ENCODE measurements around the gene RTEL1.
A peak's percentile ranks its signal among the peaks of the same experiment; 100 is the strongest.
"Not testable (repeated sequence)": the region's sequence is repeated elsewhere in the genome, so short reads cannot be mapped to it uniquely, and the experiment has no call there.

The RTEL1 gene, protein sequence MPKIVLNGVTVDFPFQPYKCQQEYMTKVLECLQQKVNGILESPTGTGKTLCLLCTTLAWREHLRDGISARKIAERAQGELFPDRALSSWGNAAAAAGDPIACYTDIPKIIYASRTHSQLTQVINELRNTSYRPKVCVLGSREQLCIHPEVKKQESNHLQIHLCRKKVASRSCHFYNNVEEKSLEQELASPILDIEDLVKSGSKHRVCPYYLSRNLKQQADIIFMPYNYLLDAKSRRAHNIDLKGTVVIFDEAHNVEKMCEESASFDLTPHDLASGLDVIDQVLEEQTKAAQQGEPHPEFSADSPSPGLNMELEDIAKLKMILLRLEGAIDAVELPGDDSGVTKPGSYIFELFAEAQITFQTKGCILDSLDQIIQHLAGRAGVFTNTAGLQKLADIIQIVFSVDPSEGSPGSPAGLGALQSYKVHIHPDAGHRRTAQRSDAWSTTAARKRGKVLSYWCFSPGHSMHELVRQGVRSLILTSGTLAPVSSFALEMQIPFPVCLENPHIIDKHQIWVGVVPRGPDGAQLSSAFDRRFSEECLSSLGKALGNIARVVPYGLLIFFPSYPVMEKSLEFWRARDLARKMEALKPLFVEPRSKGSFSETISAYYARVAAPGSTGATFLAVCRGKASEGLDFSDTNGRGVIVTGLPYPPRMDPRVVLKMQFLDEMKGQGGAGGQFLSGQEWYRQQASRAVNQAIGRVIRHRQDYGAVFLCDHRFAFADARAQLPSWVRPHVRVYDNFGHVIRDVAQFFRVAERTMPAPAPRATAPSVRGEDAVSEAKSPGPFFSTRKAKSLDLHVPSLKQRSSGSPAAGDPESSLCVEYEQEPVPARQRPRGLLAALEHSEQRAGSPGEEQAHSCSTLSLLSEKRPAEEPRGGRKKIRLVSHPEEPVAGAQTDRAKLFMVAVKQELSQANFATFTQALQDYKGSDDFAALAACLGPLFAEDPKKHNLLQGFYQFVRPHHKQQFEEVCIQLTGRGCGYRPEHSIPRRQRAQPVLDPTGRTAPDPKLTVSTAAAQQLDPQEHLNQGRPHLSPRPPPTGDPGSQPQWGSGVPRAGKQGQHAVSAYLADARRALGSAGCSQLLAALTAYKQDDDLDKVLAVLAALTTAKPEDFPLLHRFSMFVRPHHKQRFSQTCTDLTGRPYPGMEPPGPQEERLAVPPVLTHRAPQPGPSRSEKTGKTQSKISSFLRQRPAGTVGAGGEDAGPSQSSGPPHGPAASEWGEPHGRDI (N-terminal part only)

GRCh38 chr20:63657937-63658748 is at the start of gene RTEL1:
TSS of gene RTEL1 (plus strand) at chr20:63658312. CDS start at chr20:63659403, 1,091 bp downstream.
- DNase-seq (ENCODE audit: low read depth) = peak; percentile 87

DNA sequence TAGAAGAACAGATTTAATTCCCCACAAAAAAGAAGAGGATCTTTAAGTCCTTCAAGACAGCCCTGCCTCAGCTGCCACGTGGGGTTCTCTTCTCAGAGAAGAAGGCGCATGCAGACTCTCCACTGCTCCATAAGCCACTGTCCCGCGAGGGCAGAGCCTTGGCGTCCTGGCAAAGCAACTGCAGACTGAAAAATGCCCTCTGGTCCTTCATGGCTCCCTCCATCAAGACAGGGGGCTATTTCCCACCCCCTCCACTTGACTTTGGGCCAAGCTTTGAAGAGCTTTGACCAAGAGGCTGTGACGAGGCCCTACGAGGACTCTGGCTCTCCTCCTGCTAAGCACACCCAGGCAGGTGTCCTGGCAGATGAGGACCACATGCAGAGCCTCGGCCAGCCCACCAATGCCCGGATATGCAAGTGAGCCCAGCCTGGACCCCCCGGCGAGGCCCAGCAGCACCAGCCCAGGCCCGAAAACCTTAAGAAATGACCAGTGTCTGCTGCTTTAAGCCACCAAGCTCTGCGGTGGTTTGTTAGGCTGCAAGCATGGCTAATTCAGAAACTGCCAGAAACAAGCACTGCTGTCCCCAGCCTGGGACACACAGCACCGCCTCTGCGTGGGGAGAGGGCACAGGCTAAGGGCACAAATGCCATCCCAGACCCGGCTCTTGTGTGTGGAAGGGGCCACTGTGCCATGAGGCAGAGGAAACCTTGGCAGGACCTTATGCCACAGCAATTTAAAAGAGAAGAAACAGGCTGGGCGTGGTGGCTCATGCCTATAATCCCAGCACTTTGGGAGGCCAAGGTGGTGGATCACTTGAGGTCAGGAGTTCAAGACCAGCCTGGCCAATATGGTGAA is 47.3 kb upstream of the RTEL1 start:
- no peak for DNase-seq (ENCODE audit: low read depth)

DNA sequence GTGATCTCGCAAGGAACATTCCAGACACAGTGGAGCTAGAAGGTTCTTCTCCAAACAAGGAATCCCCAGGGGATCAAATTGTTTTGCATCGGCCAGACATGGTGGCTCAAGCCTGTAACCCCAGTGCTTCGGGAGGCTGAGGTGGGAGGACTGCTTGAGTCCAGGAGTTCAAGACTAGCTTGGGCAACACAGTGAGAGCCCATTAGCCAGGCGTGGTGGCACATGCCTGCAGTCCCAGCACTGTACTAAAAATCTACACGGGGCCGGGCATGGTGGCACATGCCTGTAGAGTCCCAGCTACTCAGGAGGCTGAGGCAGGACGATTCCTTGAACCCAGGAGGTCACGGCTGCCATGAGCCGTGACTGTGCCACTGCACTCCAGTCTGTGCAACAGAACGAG is 46.5 kb upstream of the RTEL1 start:
- DNase-seq (ENCODE audit: low read depth) = no peak

- no peak for DNase-seq (ENCODE audit: low read depth)
Measured at GRCh38 chr20:63612276-63612931, 45.7 kb upstream of the RTEL1 start.

DNA sequence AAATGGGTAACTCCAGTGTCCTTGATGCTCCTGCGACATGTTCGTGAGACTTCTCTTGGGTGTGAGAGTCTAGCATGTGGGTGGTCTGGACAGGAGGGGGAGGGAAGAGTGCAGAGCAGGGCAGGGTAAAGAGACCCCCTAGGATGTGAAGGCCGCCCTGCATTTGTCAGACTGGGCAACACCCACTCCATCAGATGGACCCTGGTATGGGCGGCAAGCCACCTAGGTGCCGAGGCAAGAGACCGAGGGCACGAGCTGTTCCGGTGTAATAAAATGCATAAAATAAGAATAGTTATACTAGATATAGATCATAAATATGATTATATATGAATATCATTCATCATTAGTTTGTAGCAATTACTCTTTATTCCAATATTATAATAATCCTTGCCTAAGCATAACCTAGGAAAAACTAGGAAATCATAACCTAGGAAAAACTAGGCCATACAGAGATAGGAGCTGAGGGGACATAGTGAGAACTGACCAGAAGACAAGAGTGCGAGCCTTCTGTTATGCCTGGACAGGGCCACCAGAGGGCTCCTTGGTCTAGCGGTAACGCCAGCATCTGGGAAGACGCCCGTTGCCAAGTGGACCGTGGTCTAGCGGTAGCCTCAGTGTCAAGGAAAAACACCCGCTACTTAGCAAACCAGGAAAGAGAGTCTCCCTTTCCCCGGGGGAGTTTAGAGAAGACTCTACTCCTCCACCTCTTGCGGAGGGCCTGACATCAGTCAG is 44.1 kb upstream of the RTEL1 start:
- not testable (repeated sequence) for DNase-seq (ENCODE audit: low read depth)

GRCh38 chr20:63617092-63617875 is 40.8 kb upstream of the RTEL1 start:
- DNase-seq (ENCODE audit: low read depth) = no peak

DNA sequence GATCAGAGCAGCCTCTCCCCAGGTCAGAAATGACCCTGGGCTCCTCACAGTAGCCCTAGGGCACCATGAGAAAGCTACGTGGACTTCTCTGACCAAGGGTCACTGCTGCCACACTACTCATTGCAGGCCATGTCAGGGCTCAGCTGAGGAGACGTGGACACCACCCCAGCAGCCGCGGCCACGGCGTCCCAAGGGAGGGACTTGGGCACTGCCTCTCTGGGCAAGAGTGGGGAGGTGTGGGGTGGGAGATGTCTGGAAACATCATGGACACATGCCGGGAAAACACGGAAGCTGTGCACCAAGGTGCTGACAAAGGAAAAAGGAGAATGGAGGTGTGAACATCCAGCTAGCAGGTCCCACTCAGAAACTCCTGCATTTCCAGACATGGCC is 40.2 kb upstream of the RTEL1 start:
- no peak for DNase-seq (ENCODE audit: low read depth)

- no peak for DNase-seq (ENCODE audit: low read depth)
Measured at GRCh38 chr20:63618291-63618980, 39.7 kb upstream of the RTEL1 start.

DNA sequence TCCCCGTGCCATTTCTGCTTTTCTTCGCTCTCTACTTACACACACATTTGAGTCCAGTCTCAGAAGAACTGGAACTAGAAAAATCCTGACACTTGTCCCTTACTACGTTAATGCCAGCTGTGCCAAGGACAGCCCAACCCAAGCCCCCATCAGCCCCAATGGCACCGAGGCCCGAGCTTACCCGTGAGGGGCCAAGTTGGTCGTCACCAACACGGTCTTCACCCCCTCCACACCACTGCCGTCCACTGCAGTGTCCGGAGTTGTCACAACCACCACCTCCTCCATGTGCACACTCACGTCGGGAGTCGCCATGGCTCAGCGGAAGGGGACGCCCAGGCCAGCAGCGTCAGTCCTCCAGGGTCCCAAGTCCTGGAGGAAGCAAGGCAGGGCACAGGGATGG is 39.0 kb upstream of the RTEL1 start:
- no peak for DNase-seq (ENCODE audit: low read depth)

DNA sequence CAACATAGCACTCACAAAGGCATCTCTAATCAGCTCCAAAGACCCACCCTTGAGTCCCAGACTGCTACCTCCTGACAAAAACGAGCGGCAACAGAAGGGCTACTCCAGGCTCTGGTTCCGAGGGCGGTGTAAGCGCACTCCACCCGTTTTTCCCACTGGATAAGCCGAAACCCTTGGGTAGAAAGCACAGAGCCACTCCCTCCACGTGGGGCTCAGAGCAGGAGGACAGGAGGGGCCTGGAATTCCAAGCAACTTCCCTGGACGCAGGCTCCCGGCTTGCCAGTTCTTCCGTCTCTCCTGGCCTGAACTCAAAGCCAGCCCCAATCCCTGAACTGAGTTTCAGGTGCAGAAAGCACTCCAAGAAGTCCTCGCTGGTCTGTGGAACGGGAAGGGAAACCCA is 38.6 kb upstream of the RTEL1 start:
- no peak for DNase-seq (ENCODE audit: low read depth)

DNA sequence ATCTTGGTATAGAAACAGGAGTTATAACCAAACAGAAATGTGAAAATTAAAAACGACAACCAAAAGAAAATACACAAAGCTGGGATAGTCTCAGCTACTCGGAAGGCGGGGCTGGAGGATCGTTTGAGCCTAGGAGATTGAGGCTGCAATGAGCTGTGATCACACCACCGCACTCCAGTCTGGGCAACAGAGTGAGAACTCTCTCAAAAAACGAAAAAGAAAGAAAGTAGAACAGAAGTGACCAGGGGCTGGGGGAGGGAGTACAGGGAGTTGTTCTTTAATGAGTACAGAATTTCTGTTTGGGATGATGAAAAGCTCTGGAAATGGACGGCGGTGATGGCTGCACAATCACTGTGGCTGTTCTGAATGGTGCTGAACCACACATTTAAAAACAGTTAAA is 37.1 kb upstream of the RTEL1 start:
- no peak for DNase-seq (ENCODE audit: low read depth)

- no peak for DNase-seq (ENCODE audit: low read depth)
Measured at GRCh38 chr20:63622096-63622495, 36.0 kb upstream of the RTEL1 start.

DNA sequence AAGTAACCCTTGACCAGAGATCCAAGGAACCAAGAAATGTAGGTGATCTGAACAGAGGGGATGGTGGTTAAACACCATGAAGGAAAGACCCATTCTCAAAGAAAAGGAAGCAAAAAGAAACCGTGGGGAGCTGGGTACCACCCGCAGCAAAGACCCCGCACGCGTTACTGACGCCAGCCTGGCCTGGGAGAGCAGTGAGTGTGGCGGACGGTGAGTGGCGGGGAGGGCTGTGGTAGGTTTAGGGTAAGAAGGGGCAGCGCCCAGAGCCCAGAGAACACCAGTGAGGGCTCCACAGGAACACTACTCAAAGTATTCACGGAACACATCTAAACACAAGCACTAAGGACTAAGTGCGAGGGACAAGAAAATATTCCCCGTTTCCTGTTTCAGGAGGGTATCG is 35.4 kb upstream of the RTEL1 start:
- no peak for DNase-seq (ENCODE audit: low read depth)

DNA sequence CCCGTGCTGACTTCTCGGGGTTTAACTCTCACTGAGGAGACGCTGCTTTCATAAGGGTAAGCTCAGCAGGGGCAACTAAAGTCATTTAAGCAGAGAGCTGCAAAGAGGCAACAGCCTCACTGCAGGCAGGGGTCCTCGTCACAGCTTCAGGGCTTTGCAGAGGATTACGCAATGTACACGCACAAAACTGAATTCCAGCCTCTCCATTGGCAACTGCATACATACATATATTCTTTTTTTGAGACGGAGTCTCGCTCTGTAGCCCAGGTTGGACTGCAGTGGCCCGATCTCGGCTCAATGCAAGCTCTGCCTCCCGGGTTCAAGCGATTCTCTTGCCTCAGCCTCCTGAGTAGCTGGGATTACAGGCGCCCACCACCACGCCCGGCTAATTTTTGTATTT is 33.6 kb upstream of the RTEL1 start:
- no peak for DNase-seq (ENCODE audit: low read depth)

- DNase-seq (ENCODE audit: low read depth) = no peak
Measured at GRCh38 chr20:63625771-63626423, 32.2 kb upstream of the RTEL1 start.

DNA sequence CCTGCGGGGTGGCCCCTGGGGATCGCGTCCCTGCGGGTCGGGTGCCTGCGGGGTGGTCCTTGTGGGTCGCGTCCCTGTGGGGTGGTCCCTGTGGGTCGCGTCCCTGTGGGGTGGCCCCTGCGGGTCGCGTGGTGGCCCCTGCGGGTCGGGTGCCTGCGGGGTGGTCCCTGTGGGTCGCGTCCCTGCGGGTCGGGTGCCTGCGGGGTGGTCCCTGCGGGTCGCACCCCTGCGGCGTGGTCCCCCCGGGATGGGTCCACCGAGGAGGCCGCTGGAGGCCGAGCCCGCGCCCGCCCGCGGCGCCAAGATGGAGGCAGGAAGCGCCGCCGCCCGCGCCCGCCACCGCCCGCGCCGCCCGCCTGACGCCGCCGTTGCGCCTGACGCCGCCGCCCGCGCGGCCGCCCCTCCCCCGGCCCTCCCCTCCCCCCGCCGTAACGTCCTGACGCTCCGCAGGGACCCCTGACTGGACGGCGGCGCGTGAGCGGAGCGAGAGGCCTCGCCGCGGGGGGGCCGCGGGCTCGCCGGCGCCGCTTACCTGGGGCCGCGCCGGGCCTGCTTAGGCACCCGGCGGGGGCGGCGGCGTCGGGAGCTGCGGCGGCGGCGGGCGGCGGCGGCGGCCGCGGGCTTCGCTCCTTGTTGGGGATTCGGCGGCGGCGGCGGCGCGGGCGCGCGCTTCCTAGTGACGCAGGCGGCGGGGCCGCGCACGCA is 31.5 kb upstream of the RTEL1 start, which contains the start of gene GMEB2:
GMEB2 (minus strand) TSS at position 678 of the 705 bp plus-strand sequence. CDS start 7,704 bp downstream, outside the sequence.
- DNase-seq (ENCODE audit: low read depth) = peak; percentile 75

Measured in activated T-cell treated with anti-CD3 and anti-CD28 coated beads for 48 hours (primary cell).